ENCODE results near the gene SH3RF1.

The SH3RF1 gene

GRCh38 chr4:169066934-169067333, 203.8 kb downstream of the SH3RF1 start:
- TF ChIP-seq CTCF (IDR thresholded peaks at IDR 0.05; ENCODE audit: low read depth, low read length, poor library complexity, severe bottlenecking): no peak
- TF ChIP-seq EZH2phosphoT487 (IDR thresholded peaks at IDR 0.05; ENCODE audit: borderline replicate concordance, low read length): no peak
- no peak overlapping the region for H3K4me2 ChIP-seq (ENCODE audit: low read length)
- H3K79me2 ChIP-seq (ENCODE audit: control insufficient read depth, low read length): no peaks in the 10 kb centered on the region
- H3F3A ChIP-seq (ENCODE audit: control insufficient read depth, insufficient read depth): no peaks in the 10 kb centered on the region
- no peaks in the 10 kb centered on the region for H3K4me1 ChIP-seq (ENCODE audit: control insufficient read depth, low read length)
- no peaks in the 10 kb centered on the region for H3K9me3 ChIP-seq (ENCODE audit: control insufficient read depth, insufficient read depth, low read length)
- no peaks in the 10 kb centered on the region for H3K36me3 ChIP-seq (ENCODE audit: control insufficient read depth, low read length)
- H3K9me2 ChIP-seq (replicated peaks; ENCODE audit: control insufficient read depth, low read length): no peaks in the 10 kb centered on the region
- H4K20me1 ChIP-seq (ENCODE audit: control insufficient read depth, insufficient read depth, low read depth, low read length): no peaks in the 10 kb centered on the region
- H3K4me3 ChIP-seq (ENCODE audit: low read length): no peak overlapping the region
- H3K27ac ChIP-seq (ENCODE audit: low read depth, low read length): no peak overlapping the region
- no peaks in the 10 kb centered on the region for H3K27me3 ChIP-seq (ENCODE audit: control insufficient read depth, low read length)

GRCh38 chr4:169064296-169064695, 206.5 kb downstream of the SH3RF1 start:
- no peaks in the 10 kb centered on the region for H3K27me3 ChIP-seq (ENCODE audit: control insufficient read depth, low read length)
- TF ChIP-seq CTCF (IDR thresholded peaks at IDR 0.05; ENCODE audit: low read depth, low read length, poor library complexity, severe bottlenecking) (no peak), EZH2phosphoT487 (IDR thresholded peaks at IDR 0.05; ENCODE audit: borderline replicate concordance, low read length) (no peak)
- no peaks in the 10 kb centered on the region for H3K4me1 ChIP-seq (ENCODE audit: control insufficient read depth, low read length)
- H3K79me2 ChIP-seq (ENCODE audit: control insufficient read depth, low read length): no peaks in the 10 kb centered on the region
- no peaks in the 10 kb centered on the region for H3K9me3 ChIP-seq (ENCODE audit: control insufficient read depth, insufficient read depth, low read length)
- no peaks in the 10 kb centered on the region for H3K9me2 ChIP-seq (replicated peaks; ENCODE audit: control insufficient read depth, low read length)
- no peak overlapping the region for H3K4me2 ChIP-seq (ENCODE audit: low read length)
- H3K27ac ChIP-seq (ENCODE audit: low read depth, low read length): no peak overlapping the region
- H3F3A ChIP-seq (ENCODE audit: control insufficient read depth, insufficient read depth): no peaks in the 10 kb centered on the region
- H4K20me1 ChIP-seq (ENCODE audit: control insufficient read depth, insufficient read depth, low read depth, low read length): no peaks in the 10 kb centered on the region
- no peaks in the 10 kb centered on the region for H3K36me3 ChIP-seq (ENCODE audit: control insufficient read depth, low read length)
- H3K4me3 ChIP-seq (ENCODE audit: low read length): no peak overlapping the region

- Histone ChIP-seq H3K4me1 (ENCODE audit: control insufficient read depth, low read length) (no peaks in the 10 kb centered on the region), H3K27me3 (ENCODE audit: control insufficient read depth, low read length) (no peaks in the 10 kb centered on the region), H3K36me3 (ENCODE audit: control insufficient read depth, low read length) (no peaks in the 10 kb centered on the region), H3F3A (ENCODE audit: control insufficient read depth, insufficient read depth) (no peaks in the 10 kb centered on the region), H3K27ac (ENCODE audit: low read depth, low read length) (no peak overlapping the region), H3K9me2 (replicated peaks; ENCODE audit: control insufficient read depth, low read length) (no peaks in the 10 kb centered on the region), H4K20me1 (ENCODE audit: control insufficient read depth, insufficient read depth, low read depth, low read length) (no peaks in the 10 kb centered on the region), H3K4me2 (ENCODE audit: low read length) (no peak overlapping the region), H3K9me3 (ENCODE audit: control insufficient read depth, insufficient read depth, low read length) (no peaks in the 10 kb centered on the region), H3K79me2 (ENCODE audit: control insufficient read depth, low read length) (no peaks in the 10 kb centered on the region), H3K4me3 (ENCODE audit: low read length) (no peak overlapping the region)
- TF ChIP-seq CTCF (IDR thresholded peaks at IDR 0.05; ENCODE audit: low read depth, low read length, poor library complexity, severe bottlenecking) (no peak), EZH2phosphoT487 (IDR thresholded peaks at IDR 0.05; ENCODE audit: borderline replicate concordance, low read length) (no peak)
These were observed 207.3 kb downstream of the SH3RF1 start for GRCh38 chr4:169063441-169063840.

DNA sequence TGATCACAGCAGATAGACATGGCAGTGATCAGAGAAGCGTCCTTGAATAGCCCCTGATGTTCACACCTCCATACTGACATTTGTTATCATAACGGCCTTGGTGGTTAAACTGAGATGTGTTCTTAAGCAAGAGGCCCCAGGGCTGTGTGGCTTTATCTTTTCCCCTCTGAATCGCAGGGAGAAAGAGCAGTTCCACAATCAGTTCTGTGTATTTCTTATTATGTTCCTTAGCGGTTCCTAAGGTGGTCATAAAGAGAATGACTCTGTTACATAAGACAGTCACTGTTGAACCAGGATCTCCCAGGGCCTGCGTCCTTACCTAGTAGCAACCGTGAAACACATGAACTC, 207.9 kb downstream of the SH3RF1 start:
- no peak overlapping the region for H3K4me3 ChIP-seq (ENCODE audit: low read length)
- H3K79me2 ChIP-seq (ENCODE audit: control insufficient read depth, low read length): no peaks in the 10 kb centered on the region
- H4K20me1 ChIP-seq (ENCODE audit: control insufficient read depth, insufficient read depth, low read depth, low read length): no peaks in the 10 kb centered on the region
- H3K4me1 ChIP-seq (ENCODE audit: control insufficient read depth, low read length): no peaks in the 10 kb centered on the region
- TF ChIP-seq CTCF (IDR thresholded peaks at IDR 0.05; ENCODE audit: low read depth, low read length, poor library complexity, severe bottlenecking) (no peak), EZH2phosphoT487 (IDR thresholded peaks at IDR 0.05; ENCODE audit: borderline replicate concordance, low read length) (no peak)
- H3K9me3 ChIP-seq (ENCODE audit: control insufficient read depth, insufficient read depth, low read length): no peaks in the 10 kb centered on the region
- H3K27ac ChIP-seq (ENCODE audit: low read depth, low read length): no peak overlapping the region
- no peaks in the 10 kb centered on the region for H3K9me2 ChIP-seq (replicated peaks; ENCODE audit: control insufficient read depth, low read length)
- no peaks in the 10 kb centered on the region for H3K36me3 ChIP-seq (ENCODE audit: control insufficient read depth, low read length)
- no peaks in the 10 kb centered on the region for H3K27me3 ChIP-seq (ENCODE audit: control insufficient read depth, low read length)
- H3F3A ChIP-seq (ENCODE audit: control insufficient read depth, insufficient read depth): no peaks in the 10 kb centered on the region
- H3K4me2 ChIP-seq (ENCODE audit: low read length): no peak overlapping the region

All from DOHH2 (cell line).